GM18858 (cell line): ENCODE measurements around the gene HLA-DOB.

ENCODE experiments used
- ATAC-seq: cut with Tn5 transposase; IDR thresholded peaks from one replicate; pipeline ENCODE4 v1.9.1; 2021; ENCODE audit not compliant: unreplicated experiment

Gene HLA-DOB

GRCh38 chr6:32843979-32844838, 27.4 kb upstream of the HLA-DOB start, which contains the start of gene PSMB8:
Gene PSMB8 (minus strand): TSS chr6:32844047. CDS start chr6:32843996, 51 bp downstream.
- ATAC-seq = peak; percentile 42

DNA sequence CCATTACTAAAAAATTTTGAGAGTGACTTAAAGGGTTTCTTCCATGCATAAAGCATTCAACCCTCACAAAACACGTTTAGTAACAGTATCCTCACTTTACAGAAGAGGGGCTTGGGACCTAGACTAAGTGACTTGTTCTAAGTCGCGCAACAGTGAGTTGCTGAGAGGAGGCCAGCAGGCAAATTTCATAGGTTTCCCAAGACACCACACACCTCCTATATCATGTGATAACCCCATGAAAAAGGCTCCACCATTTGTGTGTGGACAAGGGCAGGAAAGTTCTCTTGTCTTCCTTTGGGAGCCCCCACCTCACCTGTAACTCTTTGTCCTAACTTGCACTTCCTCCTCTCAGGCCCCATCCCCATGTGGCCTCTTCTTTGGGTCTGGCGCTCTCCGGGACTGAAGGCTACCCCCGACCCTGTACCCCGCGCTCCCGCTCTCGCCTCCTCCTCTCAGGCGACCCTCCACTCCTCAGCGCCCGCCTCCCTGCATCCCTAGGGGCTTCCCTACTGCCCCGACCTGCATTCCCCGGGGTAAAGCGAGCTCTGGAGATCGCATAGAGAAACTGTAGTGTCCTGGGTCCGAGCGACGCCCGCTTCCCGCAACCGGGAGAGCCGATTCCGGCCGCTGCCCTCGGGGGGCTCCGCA, 26.7 kb upstream of the HLA-DOB start:
- ATAC-seq = no peak

GRCh38 chr6:32842690-32843089, 25.9 kb upstream of the HLA-DOB start:
- ATAC-seq = no peak

GRCh38 chr6:32842021-32842650, 25.3 kb upstream of the HLA-DOB start:
- no peak for ATAC-seq

DNA sequence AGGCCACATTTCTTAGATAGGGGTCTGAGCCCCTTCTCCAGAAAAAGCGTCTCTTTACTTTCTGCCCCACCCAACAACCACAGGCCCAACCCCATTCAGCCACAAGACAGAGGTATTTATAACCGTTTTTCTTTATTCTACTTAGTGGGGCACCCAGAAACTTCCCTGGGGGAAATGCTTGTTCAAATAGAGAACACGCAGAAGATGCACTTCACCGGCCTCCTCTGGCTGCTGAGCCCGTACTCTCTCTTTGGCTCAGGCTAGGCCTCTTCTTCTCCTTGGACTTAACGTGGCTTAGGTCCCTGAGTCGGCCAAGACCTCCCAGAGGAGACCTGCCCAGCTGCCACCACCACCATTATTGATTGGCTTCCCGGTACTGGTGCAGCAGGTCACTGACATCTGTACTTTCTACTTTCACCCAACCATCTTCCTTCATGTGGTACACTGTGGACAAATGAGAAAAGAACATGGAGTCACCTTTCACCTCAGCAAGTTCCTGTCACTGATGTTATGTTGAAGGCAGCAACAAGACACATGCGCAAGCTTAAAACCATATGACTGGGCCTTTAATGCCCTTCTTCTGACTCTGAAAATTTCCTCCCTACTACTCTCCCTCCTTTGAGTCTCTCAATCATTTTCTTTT, 23.9 kb upstream of the HLA-DOB start:
- ATAC-seq = no peak

DNA sequence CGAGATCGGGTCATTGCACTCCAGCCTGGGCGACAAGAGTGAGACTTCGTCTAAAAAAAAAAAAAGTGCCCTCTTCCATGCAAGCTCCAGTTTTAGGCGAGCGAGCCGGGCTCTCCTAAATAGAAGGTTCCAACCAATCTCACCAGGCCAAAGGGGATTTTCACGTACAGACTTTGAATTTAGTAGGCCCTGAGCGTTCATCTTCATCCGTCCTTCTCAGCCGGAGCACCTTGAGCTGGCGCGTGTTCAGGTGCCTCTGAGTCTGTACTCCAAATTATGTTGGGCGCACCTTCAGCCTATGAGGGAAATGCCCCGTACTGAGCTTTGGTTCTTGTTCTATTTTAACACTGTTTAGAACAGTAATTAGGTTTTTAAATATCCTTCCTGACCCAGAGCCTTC, 22.6 kb upstream of the HLA-DOB start:
- no peak for ATAC-seq

GRCh38 chr6:32838114-32838958, 21.5 kb upstream of the HLA-DOB start, which contains the start of gene TAP2:
Gene TAP2 (minus strand): TSS chr6:32838739. CDS start chr6:32838233, 506 bp downstream.
- ATAC-seq = peak; percentile 75

DNA sequence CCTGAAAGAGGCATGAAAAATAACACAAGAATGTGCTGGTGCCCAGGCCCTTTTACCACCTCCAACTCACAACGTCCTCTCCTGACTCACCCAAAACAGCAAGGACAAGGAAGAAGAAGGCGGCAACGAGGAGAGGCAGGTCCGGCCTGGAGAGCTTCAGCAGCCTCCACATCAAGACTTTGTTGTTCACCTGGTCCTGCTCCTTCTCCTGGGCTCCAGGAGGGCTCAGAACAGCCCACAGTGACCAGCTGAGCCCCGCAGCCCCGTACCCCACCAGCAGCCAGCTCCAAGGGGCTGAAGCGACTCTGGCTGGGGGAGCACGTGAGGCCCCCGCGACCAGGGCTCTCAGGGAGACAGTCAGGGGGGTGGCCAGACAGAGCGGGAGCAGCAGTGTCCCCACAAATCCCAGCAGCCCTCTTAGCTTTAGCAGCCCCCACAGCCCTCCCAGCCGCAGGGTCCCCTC, 20.9 kb upstream of the HLA-DOB start:
- no peak for ATAC-seq

GRCh38 chr6:32836873-32837272, 20.1 kb upstream of the HLA-DOB start:
- ATAC-seq = no peak

DNA sequence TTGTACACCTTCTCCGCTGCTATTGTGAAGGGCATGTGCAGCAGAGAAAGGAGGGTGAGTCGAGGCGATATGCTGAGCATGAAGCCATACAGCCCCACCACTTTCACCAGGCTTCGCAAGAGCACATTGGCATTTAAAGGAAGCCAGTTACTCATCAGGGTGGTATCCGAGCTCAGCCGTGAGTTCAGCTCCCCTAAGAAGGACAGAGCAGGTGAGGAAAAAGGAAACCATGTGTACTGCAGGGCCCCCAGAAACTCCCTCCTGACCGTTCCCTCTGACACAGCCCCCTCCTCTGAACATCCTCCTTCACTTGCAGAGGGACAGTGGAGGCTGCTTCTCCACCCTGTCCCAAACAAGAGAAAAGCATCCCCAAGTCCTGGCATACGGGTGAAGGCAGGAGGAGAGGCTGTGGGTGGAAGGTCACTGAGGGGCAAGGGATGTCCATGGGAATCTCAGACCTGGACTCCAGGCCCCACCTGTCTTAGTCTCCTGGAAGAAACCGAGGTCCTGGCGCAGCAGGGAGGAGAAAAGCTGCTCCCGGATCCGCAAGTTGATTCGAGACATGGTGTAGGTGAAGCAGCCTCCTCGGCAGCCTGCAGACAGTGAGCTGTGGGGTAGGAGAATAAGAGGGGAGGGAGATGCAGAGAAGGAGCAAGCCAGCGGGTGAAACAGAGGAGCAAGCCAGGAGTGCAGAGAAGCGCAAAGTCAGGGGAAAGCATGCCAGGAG, 18.5 kb upstream of the HLA-DOB start:
- ATAC-seq = no peak

GRCh38 chr6:32833664-32834063, 16.9 kb upstream of the HLA-DOB start:
- ATAC-seq = no peak

DNA sequence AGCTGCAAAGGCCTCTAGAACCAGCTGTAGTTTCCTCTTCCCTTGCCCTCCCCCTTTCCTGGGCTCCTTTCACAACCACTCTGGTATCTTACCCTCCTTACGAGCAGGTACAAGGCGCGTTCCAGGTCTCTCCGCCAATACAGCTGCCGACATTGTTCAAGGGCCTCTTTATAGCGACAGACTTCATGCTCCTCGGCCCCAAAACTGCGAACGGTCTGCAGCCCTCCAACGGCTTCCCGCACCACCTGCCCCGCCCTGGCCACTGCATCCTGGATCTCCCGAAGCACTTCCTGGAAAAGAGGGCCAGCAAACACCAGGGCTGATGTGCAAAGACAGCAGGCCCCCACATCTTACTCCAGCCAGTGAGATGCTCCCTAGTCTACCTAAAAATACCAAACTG, 15.7 kb upstream of the HLA-DOB start:
- ATAC-seq = no peak

- ATAC-seq = no peak
Measured at GRCh38 chr6:32830936-32831335, 14.1 kb upstream of the HLA-DOB start.

- no peak for ATAC-seq
Measured at GRCh38 chr6:32830017-32830416, 13.2 kb upstream of the HLA-DOB start.

DNA sequence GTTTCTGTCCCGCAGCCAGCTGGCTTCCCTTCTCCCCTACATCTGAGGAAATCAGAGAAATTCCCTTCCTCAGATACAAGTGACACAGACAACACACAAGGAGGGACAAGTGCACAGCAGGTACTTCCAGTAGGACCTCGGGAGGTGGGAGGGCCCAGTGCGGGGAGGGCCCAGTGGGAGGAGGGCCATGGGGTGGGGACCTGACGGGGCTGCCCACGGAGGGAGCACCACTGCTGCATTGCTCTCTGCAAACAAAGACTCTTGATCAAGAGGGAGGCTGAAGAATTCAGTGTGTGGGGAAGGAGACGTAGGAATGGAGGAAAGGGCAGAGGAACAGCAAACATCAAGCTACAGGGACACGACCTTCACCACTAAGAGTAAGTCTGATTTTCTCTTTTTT, 12.7 kb upstream of the HLA-DOB start:
- no peak for ATAC-seq

DNA sequence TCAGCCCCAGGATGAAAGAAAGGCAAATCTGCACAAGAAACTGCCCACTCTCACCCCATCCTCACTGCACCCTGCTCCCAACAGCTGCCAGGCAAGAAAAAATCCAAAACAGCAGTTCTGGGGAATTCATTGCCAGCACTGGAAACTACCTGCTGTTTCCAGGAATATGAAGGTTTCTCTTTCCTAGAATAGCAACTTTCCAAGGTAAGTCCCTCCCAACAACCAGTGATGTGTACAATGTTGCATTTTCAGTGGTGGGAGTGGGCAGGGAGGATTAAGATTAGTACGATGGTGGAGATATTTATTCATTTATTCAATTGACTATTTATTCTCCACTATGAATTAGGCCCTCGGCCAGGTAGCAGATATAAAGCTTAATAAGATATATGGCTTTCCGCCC, 10.2 kb upstream of the HLA-DOB start:
- ATAC-seq = no peak

DNA sequence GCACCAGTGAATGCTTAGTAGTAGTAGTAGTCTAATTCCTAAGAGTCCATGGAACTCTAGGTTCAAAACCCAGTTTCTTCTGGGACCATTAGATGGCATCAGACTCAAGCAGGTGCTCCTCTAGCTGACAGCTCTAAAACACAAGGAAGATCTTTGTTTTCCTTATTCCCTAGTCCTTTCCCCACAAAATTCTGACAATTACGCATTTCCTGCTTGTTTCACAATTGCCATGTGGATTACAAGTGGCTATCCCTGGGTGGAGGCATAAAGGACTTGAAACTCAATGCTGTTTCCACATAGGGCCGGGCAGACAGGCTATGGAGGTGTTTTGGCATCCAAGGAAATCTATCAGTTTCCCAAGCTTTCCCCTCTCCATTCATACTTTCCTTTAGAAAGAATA, 9.2 kb upstream of the HLA-DOB start:
- ATAC-seq = no peak

DNA sequence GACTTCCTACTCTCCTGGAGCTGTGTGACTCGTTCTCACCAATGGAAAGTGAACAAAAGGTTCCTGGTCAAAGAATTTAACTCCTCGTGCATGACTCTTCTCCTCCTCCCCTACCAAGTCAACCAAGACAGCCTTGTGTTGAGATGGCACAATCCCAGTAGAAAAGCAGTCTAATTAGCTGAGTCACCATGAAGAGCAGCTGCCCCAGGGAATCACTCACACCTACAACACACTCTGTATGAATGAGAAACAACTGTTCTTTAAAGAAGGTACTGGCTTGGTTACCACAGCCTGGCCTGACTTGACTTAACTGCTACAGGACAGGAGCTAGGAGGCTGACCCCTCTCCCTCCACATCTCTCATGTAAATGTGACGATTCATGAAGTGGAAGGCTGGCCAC, 2.9 kb upstream of the HLA-DOB start:
- ATAC-seq = no peak

GRCh38 chr6:32818867-32819266, 2.1 kb upstream of the HLA-DOB start:
- ATAC-seq = no peak

DNA sequence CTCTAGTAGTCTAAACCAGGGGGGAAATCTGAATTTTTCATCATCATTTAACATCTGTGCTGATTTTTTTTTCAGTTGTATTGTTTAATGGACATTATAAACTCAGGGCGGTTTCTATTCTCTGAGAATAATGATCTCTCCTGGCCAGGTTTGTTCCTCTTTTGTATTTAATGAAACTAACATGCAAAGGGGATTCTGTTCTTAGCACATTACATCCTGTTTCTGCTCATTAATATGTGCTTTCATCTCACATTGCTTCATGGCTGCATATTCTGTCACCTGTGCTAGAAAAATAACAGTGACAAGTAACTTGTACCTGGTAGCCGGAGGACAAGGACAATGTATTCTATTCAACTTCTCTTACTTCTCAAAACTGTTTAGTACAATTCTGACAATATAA, 806 bp downstream of the HLA-DOB start:
- ATAC-seq = no peak
